ENCODE results near the gene GPAT3. TPM values are rescaled to one million over a fixed set of nuclear protein-coding genes. Genes with fewer than 3 reads are reported as not detected.
A peak's percentile ranks its signal among the peaks of the same experiment; 100 is the strongest.
"Not testable (repeated sequence)": the region's sequence is repeated elsewhere in the genome, so short reads cannot be mapped to it uniquely, and the experiment has no call there.

Gene GPAT3
- total RNA-seq, 1 experiment from 2014 or later, result 34.2 TPM

- BruUV-seq (replicated peaks); H3K27me3 ChIP-seq (ENCODE audit: low read length); H3F3A ChIP-seq (ENCODE audit: low read length, unreplicated experiment); H3K36me3 ChIP-seq (ENCODE audit: low read depth, low read length); H3K4me3 ChIP-seq (ENCODE audit: low read length); H3K9me3 ChIP-seq (ENCODE audit: low read length); CTCF ChIA-PET; H3K4me2 ChIP-seq (ENCODE audit: low read length); H3K79me2 ChIP-seq (ENCODE audit: low read length); H3K4me1 ChIP-seq (ENCODE audit: insufficient read depth, low read length); H3K27ac ChIP-seq (ENCODE audit: low read length); H4K20me1 ChIP-seq (ENCODE audit: low read length); ATAC-seq; H3K9me2 ChIP-seq (replicated peaks; ENCODE audit: low read length); POLR2A ChIA-PET (ENCODE audit: unreplicated experiment); H3K9ac ChIP-seq (ENCODE audit: low read length): not testable (repeated sequence)
- peak; percentile 64 for DNase-seq
- H2AFZ ChIP-seq (ENCODE audit: low read length), result peak overlapping the region; percentile 61; the same call in 1 of the 2 replicates
- TF ChIP-seq CTCF (conservative IDR thresholded peaks at IDR 0.05; ENCODE audit: low read depth, low read length), result peak; percentile 72
- intact Hi-C loops (cut with micrococcal nuclease), result loop anchor here (1.0 kb wide), 1 partner anchor 131 kb away; no protein-coding TSS in a partner anchor
These were observed 26.7 kb upstream of the GPAT3 start for GRCh38 chr4:83509156-83509585.

- Histone ChIP-seq H3F3A (ENCODE audit: low read length, unreplicated experiment) (no peaks in the 10 kb centered on the region), H4K20me1 (ENCODE audit: low read length) (no peaks in the 10 kb centered on the region), H3K4me3 (ENCODE audit: low read length) (no peak overlapping the region), H2AFZ (ENCODE audit: low read length) (no peak overlapping the region), H3K9me3 (ENCODE audit: low read length) (no peaks in the 10 kb centered on the region), H3K9ac (ENCODE audit: low read length) (no peak overlapping the region), H3K4me1 (ENCODE audit: insufficient read depth, low read length) (peaks cover 11% of the 10 kb centered on the region), H3K79me2 (ENCODE audit: low read length) (no peaks in the 10 kb centered on the region), H3K27ac (ENCODE audit: low read length) (no peak overlapping the region), H3K4me2 (ENCODE audit: low read length) (no peak overlapping the region), H3K9me2 (replicated peaks; ENCODE audit: low read length) (no peaks in the 10 kb centered on the region), H3K36me3 (ENCODE audit: low read depth, low read length) (no peaks in the 10 kb centered on the region), H3K27me3 (ENCODE audit: low read length) (no peaks in the 10 kb centered on the region)
- BruUV-seq (replicated peaks), result no TSS peak
- no peak for ATAC-seq
- TF ChIP-seq EZH2phosphoT487 (IDR thresholded peaks at IDR 0.05; ENCODE audit: borderline replicate concordance, low read length) (no peak), CTCF (conservative IDR thresholded peaks at IDR 0.05; ENCODE audit: low read depth, low read length) (no peak), EZH2 (IDR thresholded peaks at IDR 0.05; ENCODE audit: low read length, unreplicated experiment) (no peak)
- intact Hi-C loops (cut with micrococcal nuclease), result no loop called here
- DNase-seq, result no peak
- ChIA-PET POLR2A (ENCODE audit: unreplicated experiment) (no interaction called here), CTCF (no interaction called here)
These were observed 25.5 kb upstream of the GPAT3 start for GRCh38 chr4:83510442-83510841.

GRCh38 chr4:83516042-83516772 lies 19.7 kb upstream of the GPAT3 start:
- Histone ChIP-seq H3F3A (ENCODE audit: low read length, unreplicated experiment) (no peaks in the 10 kb centered on the region), H3K36me3 (ENCODE audit: low read depth, low read length) (no peaks in the 10 kb centered on the region), H3K27ac (ENCODE audit: low read length) (peak overlapping the region; percentile 79), H3K4me3 (ENCODE audit: low read length) (no peak overlapping the region), H3K4me2 (ENCODE audit: low read length) (0 out of 2 replicates have a peak overlapping the region, but pooled peaks have one; percentile 1), H3K27me3 (ENCODE audit: low read length) (no peaks in the 10 kb centered on the region), H3K4me1 (ENCODE audit: insufficient read depth, low read length) (peaks cover 25% of the 10 kb centered on the region), H3K9me3 (ENCODE audit: low read length) (no peaks in the 10 kb centered on the region), H3K9me2 (replicated peaks; ENCODE audit: low read length) (no peaks in the 10 kb centered on the region), H4K20me1 (ENCODE audit: low read length) (no peaks in the 10 kb centered on the region), H3K9ac (ENCODE audit: low read length) (peak overlapping the region; percentile 15; the same call in 1 of the 2 replicates), H2AFZ (ENCODE audit: low read length) (no peak overlapping the region), H3K79me2 (ENCODE audit: low read length) (no peaks in the 10 kb centered on the region)
- TF ChIP-seq EZH2phosphoT487 (IDR thresholded peaks at IDR 0.05; ENCODE audit: borderline replicate concordance, low read length) (no peak), EZH2 (IDR thresholded peaks at IDR 0.05; ENCODE audit: low read length, unreplicated experiment) (no peak), CTCF (conservative IDR thresholded peaks at IDR 0.05; ENCODE audit: low read depth, low read length) (no peak)
- intact Hi-C loops (cut with micrococcal nuclease), result no loop called here
- ATAC-seq (peak; percentile 88), DNase-seq (peak; percentile 93)
- POLR2A ChIA-PET (ENCODE audit: unreplicated experiment), result interaction anchor here (0.6 kb wide), 1 partner anchor 15 kb away, joined by 16 read pairs; no protein-coding TSS in a partner anchor
- BruUV-seq (replicated peaks), result no TSS peak
- CTCF ChIA-PET, result no interaction called here

Measured in PC-3 (cell line).